Activated CD4-positive, alpha-beta T cell treated with anti-CD3 and anti-CD28 coated beads, Interleukin-2, amount 10 ng/mL, durations not matched to agents 24 days and 14 days (primary cell): Measurements from ENCODE around the gene GPN3. TPM values are rescaled to one million over a fixed set of nuclear protein-coding genes. Genes with fewer than 3 reads are reported as not detected.
"Not testable (repeated sequence)": the region's sequence is repeated elsewhere in the genome, so short reads cannot be mapped to it uniquely, and the experiment has no call there.

Experiments
- DNase-seq: peaks from one replicate; pipeline ENCODE4 v3.0.0; 2022
- H3K27ac Mint-ChIP-seq: one replicate; pipeline ENCODE4 v1.8.0; 2022; ENCODE audit warnings: mild to moderate bottlenecking, mixed read lengths
- H3K27me3 Mint-ChIP-seq: one replicate; pipeline ENCODE4 v1.8.0; 2022; ENCODE audit warnings: mixed read lengths
- H3K36me3 Mint-ChIP-seq: one replicate; pipeline ENCODE4 v1.8.0; 2022; ENCODE audit warnings: low read depth, mild to moderate bottlenecking, mixed read lengths
- H3K4me1 Mint-ChIP-seq: one replicate; pipeline ENCODE4 v1.8.0; 2021; ENCODE audit warnings: mixed read lengths
- H3K4me3 Mint-ChIP-seq: one replicate; pipeline ENCODE4 v1.8.0; 2022; ENCODE audit warnings: mild to moderate bottlenecking, moderate library complexity, mixed read lengths
- H3K9me3 Mint-ChIP-seq: one replicate; pipeline ENCODE4 v1.8.0; 2021; ENCODE audit warnings: mixed read lengths
- intact Hi-C: fragments of 100-400 bp; cut with micrococcal nuclease; formaldehyde crosslinking; loops from one replicate; pipeline ENCODE4 v1.15.1; 2023
- total RNA-seq: library from RNA; stranded (reverse); gene quantifications from 2 replicates; pipeline ENCODE4 v1.2.3, GENCODE V29; 2022

Gene GPN3
- total RNA-seq, 1 donor from 2014 or later = 60.0 TPM

GRCh38 chr12:110466791-110467190 lies 1.3 kb downstream of the GPN3 start:
- Mint-ChIP-seq H3K36me3 (peaks cover 24% of the 10 kb centered on the region), H3K4me3 (peak overlapping the region; percentile 89), H3K4me1 (peaks cover 36% of the 10 kb centered on the region), H3K27me3 (no peaks in the 10 kb centered on the region), H3K9me3 (no peaks in the 10 kb centered on the region), H3K27ac (peak overlapping the region; percentile 32)
- intact Hi-C loops = no loop called here
- no peak for DNase-seq

DNA sequence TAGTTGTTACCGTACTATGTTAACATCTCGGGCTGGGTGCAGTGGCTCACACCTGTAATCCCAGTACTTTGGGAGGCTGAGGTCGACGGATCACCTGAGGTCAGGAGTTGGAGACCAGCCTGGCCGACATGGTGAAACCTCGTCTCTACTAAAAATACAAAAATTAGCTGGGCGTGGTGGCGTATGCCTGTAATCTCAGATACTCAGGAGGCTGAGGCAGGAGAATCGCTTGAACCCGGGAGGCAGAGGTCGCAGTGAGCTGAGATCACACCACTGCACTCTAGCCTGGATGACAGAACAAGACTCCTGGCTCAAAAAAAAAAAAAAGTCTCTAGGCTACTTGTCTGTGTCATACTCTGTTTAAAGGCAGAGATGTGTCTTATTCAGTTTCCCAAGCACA lies 2.3 kb downstream of the GPN3 start:
- intact Hi-C loops, H3K27me3 Mint-ChIP-seq, DNase-seq, H3K4me3 Mint-ChIP-seq, H3K9me3 Mint-ChIP-seq, H3K27ac Mint-ChIP-seq: not testable (repeated sequence)
- Mint-ChIP-seq H3K4me1 (peaks cover 34% of the 10 kb centered on the region), H3K36me3 (peaks cover 24% of the 10 kb centered on the region)

DNA sequence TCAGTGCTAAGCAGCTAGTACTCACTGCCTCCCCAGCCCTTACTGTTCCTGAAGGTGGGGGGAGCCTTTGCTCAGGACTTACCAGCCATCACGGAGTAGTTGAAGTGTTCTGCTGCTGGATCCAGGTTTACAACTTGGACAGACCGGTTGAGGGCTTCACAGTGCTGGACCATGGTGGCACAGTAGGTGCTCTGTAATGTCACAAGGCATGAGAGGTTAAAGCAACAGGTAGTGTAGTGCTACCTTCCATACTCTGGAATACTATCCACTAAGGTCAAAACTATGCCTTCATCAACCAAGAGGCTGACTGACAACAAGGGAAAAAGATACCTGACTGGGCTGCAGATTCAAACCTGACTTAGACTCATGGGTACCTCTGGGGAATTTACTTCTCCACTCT lies 3.0 kb downstream of the GPN3 start:
- no peak for DNase-seq
- intact Hi-C loops = no loop called here
- Mint-ChIP-seq H3K9me3 (no peaks in the 10 kb centered on the region), H3K27ac (no peak overlapping the region), H3K27me3 (no peaks in the 10 kb centered on the region), H3K36me3 (peaks cover 25% of the 10 kb centered on the region), H3K4me3 (no peak overlapping the region), H3K4me1 (peaks cover 29% of the 10 kb centered on the region)

GRCh38 chr12:110461189-110461588 lies 6.9 kb downstream of the GPN3 start:
- H3K36me3 Mint-ChIP-seq = peaks cover 34% of the 10 kb centered on the region
- H3K27ac Mint-ChIP-seq, DNase-seq, H3K9me3 Mint-ChIP-seq, H3K4me3 Mint-ChIP-seq, H3K4me1 Mint-ChIP-seq, H3K27me3 Mint-ChIP-seq, intact Hi-C loops: not testable (repeated sequence)

GRCh38 chr12:110458756-110459155 lies 9.3 kb downstream of the GPN3 start:
- no peak overlapping the region for H3K27ac Mint-ChIP-seq
- no peaks in the 10 kb centered on the region for H3K9me3 Mint-ChIP-seq
- intact Hi-C loops = no loop called here
- peaks cover 34% of the 10 kb centered on the region for H3K36me3 Mint-ChIP-seq
- no peak overlapping the region for H3K4me3 Mint-ChIP-seq
- H3K27me3 Mint-ChIP-seq = no peaks in the 10 kb centered on the region
- peaks cover 7% of the 10 kb centered on the region for H3K4me1 Mint-ChIP-seq
- no peak for DNase-seq

DNA sequence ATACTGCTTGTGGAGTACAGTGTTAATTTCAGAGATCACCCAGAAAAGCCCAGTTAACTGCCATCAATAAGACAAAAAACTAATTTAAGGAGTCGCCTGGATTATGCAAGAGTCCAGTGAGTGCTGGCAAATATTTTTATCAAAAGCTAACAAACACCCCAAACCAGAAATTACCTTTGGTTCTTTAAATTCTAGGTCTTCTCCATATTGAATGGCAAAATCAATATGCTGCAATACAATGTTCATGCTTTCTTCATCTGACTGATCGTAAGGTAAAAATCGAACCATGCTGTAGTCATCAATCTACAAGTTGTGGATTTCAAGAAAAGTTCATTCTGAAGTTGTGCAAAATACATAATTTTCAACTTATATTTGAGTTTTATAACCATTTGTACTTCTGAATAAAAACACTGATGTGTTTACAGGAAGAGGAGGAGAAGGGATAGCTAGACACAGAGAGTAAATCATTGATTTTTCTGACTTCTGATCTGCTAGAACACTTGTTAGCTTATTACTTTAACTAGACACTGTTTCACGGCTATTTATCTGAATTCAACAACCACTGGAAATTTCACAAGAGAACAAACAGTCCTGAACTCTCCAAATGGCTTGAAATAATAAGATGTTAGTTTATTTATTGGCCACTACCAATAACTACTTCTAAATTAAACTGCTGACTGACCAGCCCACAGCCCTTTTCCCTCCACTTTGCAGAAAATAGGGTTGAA lies 14.3 kb downstream of the GPN3 start:
- DNase-seq = no peak
- intact Hi-C loops = no loop called here
- Mint-ChIP-seq H3K27ac (no peak overlapping the region), H3K4me3 (no peak overlapping the region), H3K9me3 (no peaks in the 10 kb centered on the region), H3K27me3 (no peaks in the 10 kb centered on the region), H3K36me3 (peaks cover 41% of the 10 kb centered on the region), H3K4me1 (peaks cover 22% of the 10 kb centered on the region)

DNA sequence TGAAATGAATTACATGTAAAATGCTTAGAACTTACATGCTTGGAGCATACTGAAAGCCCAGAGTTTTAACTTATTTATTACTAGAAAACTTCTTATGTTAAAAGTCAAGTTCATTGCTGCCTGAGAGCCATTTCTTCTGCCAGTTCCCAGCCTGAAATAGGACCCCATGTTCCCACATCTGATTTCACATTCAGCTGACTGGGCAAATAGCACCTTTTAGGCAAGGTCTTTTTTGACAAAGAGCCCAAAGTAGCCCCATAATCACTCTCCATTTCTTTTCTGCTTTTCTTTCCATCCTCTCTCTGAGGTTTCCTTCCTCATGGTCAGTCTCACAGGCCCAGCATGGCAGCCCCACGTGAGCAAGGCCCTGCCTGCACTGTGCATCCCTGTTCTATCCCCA lies 16.8 kb downstream of the GPN3 start:
- peak overlapping the region; percentile 100 for H3K27ac Mint-ChIP-seq
- H3K9me3 Mint-ChIP-seq = no peaks in the 10 kb centered on the region
- DNase-seq = no peak
- peaks cover 31% of the 10 kb centered on the region for H3K4me1 Mint-ChIP-seq
- H3K36me3 Mint-ChIP-seq = peaks cover 50% of the 10 kb centered on the region
- H3K4me3 Mint-ChIP-seq = peak overlapping the region; percentile 100
- intact Hi-C loops = loop anchor here (2.0 kb wide), 1 partner anchor 20 kb away; no protein-coding TSS in a partner anchor
- no peaks in the 10 kb centered on the region for H3K27me3 Mint-ChIP-seq

DNA sequence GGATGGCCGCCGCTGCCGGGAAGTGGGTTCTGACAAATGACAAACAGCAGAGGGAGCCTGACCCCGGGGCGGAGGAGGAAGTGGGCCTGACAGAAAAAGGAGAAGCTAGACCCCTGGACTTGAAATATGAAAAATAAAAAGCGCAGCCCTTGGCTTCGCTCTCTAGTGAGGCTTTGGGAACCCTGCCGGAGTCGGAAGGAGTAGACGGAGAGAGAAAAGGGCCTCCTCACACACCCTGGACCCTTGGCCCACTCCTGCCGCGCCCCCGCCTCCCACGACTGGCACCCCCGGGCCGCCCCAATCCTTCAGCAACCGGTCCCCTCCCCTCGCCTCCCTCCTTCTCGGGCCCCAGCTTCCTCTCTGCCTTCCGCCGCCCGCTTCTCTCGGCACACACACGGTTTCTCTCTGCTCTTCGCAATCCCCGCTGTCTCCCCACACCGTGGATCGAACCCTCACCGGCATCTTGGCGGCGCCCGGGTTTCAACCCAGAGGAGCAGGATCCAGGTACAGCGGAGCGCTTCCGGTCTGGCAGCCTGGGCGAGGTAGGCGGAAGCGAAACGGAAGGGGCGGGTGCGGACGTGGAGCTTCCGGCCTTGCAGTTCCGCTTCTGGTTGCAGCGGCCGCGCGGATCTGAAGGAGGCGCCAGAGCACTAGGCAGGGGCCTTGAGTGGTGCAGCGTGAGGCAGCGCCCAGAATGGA lies 18.1 kb downstream of the GPN3 start, which contains the start of gene ARPC3:
TSS of gene ARPC3 (minus strand) at position 539 of the 699 bp plus-strand sequence. CDS start at position 462, 77 bp downstream.
- DNase-seq = peak; percentile 98
- intact Hi-C loops = loop anchor here (1.0 to 2.0 kb wide), 5 partner anchors 18 to 248 kb away; partner anchors contain the start of genes FAM216A, GPN3, RAD9B and VPS29
- H3K9me3 Mint-ChIP-seq = no peaks in the 10 kb centered on the region

DNA sequence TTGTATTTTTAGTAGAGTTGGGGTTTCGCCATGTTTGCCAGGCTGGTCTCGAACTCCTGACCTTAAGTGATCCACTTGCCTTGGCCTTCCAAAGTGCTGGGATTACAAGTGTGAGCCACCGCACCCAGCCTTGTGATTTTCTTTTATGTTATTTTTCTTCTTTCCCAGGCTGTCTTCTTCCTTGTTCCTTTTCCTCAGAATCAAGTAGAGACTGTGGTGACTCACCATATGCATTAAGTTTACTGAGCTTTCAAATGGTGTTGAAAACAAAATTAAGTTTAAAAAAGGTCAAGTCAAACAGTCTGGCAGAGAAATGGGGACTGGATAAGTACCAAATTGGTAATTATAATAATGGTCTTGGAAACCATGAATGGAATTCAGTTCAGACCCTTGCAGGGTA lies 23.6 kb downstream of the GPN3 start:
- peaks cover 51% of the 10 kb centered on the region for H3K36me3 Mint-ChIP-seq

More for the DNA sequence above, 18.1 kb downstream of the GPN3 start, which contains the start of gene ARPC3:
- H3K4me1 Mint-ChIP-seq = peaks cover 37% of the 10 kb centered on the region
- no peaks in the 10 kb centered on the region for H3K27me3 Mint-ChIP-seq
- peaks cover 51% of the 10 kb centered on the region for H3K36me3 Mint-ChIP-seq
- peak within 1 kb of the TSS; percentile 100 for H3K4me3 Mint-ChIP-seq
- H3K27ac Mint-ChIP-seq = peak within 1 kb of the TSS; percentile 100

GRCh38 chr12:110436231-110436630 lies 31.8 kb downstream of the GPN3 start:
- DNase-seq = no peak

More for the DNA sequence above, 23.6 kb downstream of the GPN3 start:
- H3K4me3 Mint-ChIP-seq = no peak overlapping the region
- peaks cover 24% of the 10 kb centered on the region for H3K4me1 Mint-ChIP-seq
- no peak for DNase-seq
- intact Hi-C loops = no loop called here
- no peaks in the 10 kb centered on the region for H3K9me3 Mint-ChIP-seq
- no peak overlapping the region for H3K27ac Mint-ChIP-seq
- H3K27me3 Mint-ChIP-seq = no peaks in the 10 kb centered on the region

GRCh38 chr12:110431957-110432587 lies 36.0 kb downstream of the GPN3 start:
- intact Hi-C loops = loop anchor here (1.0 to 2.0 kb wide), 4 partner anchors 19 to 332 kb away; partner anchors contain the start of gene ARPC3
- peaks cover 23% of the 10 kb centered on the region for H3K36me3 Mint-ChIP-seq
- peak overlapping the region; percentile 94 for H3K4me3 Mint-ChIP-seq
- H3K4me1 Mint-ChIP-seq = peaks cover 7% of the 10 kb centered on the region
- no peak overlapping the region for H3K27ac Mint-ChIP-seq
- DNase-seq = peak; percentile 66
- no peaks in the 10 kb centered on the region for H3K9me3 Mint-ChIP-seq
- peaks cover 3% of the 10 kb centered on the region for H3K27me3 Mint-ChIP-seq

More at GRCh38 chr12:110436231-110436630, 31.8 kb downstream of the GPN3 start:
- peaks cover 46% of the 10 kb centered on the region for H3K36me3 Mint-ChIP-seq
- intact Hi-C loops = no loop called here
- H3K9me3 Mint-ChIP-seq = no peaks in the 10 kb centered on the region
- no peaks in the 10 kb centered on the region for H3K27me3 Mint-ChIP-seq
- H3K4me1 Mint-ChIP-seq = peaks cover 5% of the 10 kb centered on the region
- H3K27ac Mint-ChIP-seq = no peak overlapping the region
- no peak overlapping the region for H3K4me3 Mint-ChIP-seq

DNA sequence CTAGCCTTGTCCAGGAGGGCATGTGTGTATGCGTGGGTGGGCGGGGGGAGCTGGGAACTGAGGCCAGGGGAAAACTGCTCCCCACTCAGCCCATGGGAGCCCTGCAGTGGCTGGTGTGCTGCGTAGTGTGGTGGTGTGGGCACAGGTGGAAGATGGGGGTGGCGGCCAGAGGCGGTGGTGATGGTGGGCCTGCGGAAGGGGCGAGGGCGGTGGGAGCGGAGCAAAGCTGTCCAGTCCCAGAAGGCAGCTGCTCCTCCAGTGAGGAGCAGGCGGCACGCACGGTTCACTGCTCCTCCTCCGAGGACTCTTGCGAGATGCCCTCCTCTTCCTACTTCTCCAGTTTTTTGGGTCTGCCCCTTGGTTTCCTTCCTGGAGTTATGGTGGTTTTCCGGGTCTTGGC lies 38.4 kb downstream of the GPN3 start:
- H3K36me3 Mint-ChIP-seq, H3K27me3 Mint-ChIP-seq, H3K4me1 Mint-ChIP-seq, H3K27ac Mint-ChIP-seq, H3K4me3 Mint-ChIP-seq, DNase-seq, H3K9me3 Mint-ChIP-seq: not testable (repeated sequence)
- intact Hi-C loops = loop anchor here (2.0 kb wide), 1 partner anchor 21 kb away; the partner anchor contains the start of gene ARPC3

GRCh38 chr12:110426406-110426805 lies 41.7 kb downstream of the GPN3 start:
- peaks cover 22% of the 10 kb centered on the region for H3K27me3 Mint-ChIP-seq
- DNase-seq = no peak
- peaks cover 4% of the 10 kb centered on the region for H3K4me1 Mint-ChIP-seq
- intact Hi-C loops = no loop called here
- H3K4me3 Mint-ChIP-seq = no peak overlapping the region
- H3K9me3 Mint-ChIP-seq = no peaks in the 10 kb centered on the region
- no peaks in the 10 kb centered on the region for H3K36me3 Mint-ChIP-seq
- H3K27ac Mint-ChIP-seq = no peak overlapping the region

- no peak for DNase-seq
- H3K27ac Mint-ChIP-seq = no peak overlapping the region
- no peaks in the 10 kb centered on the region for H3K9me3 Mint-ChIP-seq
- intact Hi-C loops = no loop called here
- H3K4me1 Mint-ChIP-seq = no peaks in the 10 kb centered on the region
- H3K36me3 Mint-ChIP-seq = no peaks in the 10 kb centered on the region
- no peak overlapping the region for H3K4me3 Mint-ChIP-seq
- peaks cover 29% of the 10 kb centered on the region for H3K27me3 Mint-ChIP-seq
These were observed 43.8 kb downstream of the GPN3 start for GRCh38 chr12:110424237-110424636.
